ENCODE data around the gene PRPF40B.

Gene PRPF40B

GRCh38 chr12:49689785-49690184 is 66.4 kb downstream of the PRPF40B start:
- DNase-seq = peak; percentile 37

DNA sequence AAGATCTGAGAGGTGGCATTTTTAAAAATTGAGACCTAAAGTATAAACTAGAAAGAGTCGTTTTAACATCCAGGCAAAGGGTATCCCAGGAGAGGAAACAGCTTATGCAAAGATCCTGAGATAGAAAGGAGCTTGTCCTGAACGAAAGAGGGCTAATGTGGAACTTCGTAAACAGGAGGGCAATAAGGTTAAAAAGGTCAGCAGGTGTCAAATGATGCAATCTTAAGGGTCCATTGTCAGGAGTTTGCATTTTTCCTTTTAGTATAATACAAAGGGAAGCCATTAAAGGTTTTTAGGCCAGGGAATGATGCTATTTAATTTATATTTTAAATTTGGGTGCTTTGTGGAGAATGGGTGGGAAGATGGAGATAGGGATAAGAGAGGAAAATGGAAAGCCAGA is 69.5 kb downstream of the PRPF40B start:
- DNase-seq = no peak

GRCh38 chr12:49693931-49694444 is 70.6 kb downstream of the PRPF40B start:
- peak; percentile 36 for DNase-seq

Data from NCI-H226 (cell line).